ENCODE measurements around the gene DSTYK.

GRCh38 chr1:205211169-205211838 lies at the start of gene DSTYK:
- TF ChIP-seq CTCF (IDR thresholded peaks at IDR 0.05; ENCODE audit: poor library complexity, severe bottlenecking) (no peak), TAF1 (IDR thresholded peaks at IDR 0.05; ENCODE audit: low read depth) (peak; percentile 86), POLR2AphosphoS5 (IDR thresholded peaks at IDR 0.05) (peak; percentile 85), MXI1 (conservative IDR thresholded peaks at IDR 0.05; ENCODE audit: poor library complexity, severe bottlenecking) (peak; percentile 68)

All from neural cell (in vitro differentiated cells).